Measurements from ENCODE around the gene GNRHR.
"Not testable (repeated sequence)": the region's sequence is repeated elsewhere in the genome, so short reads cannot be mapped to it uniquely, and the experiment has no call there.

GNRHR gene

DNA sequence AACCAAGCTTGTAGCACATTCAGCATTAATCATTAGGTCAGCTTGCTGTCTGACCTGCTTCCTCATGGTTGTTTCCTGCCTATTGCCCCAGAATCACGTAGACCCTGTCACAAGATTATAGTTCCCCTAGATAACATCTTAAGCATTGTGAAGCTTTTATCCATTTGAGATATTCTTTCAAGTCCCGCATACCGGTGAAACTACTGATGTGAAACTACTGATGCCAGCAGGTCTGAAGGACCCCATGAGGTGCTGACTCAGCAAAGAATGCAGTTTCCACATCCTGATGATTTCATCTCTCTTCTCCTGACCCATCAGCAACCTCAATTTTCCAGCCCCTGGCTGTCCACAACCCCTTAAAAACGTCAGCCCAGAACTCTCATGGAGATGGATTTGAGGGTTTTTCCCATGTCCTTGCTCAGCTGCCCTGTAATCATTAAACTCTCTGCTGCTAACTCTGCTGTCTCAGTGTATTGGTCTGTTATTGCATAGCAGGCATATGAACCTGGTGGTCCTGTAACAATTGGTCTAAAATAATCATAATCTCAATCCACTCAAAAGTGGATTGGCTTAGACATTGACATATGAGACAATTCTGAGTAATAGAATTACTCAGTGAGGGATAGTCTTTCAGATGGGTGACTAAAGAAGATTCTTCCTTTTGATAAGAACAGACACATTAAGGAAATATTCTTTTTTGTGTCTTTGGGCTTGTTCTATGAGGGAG lies 26.9 kb downstream of the GNRHR start:
- no peak for DNase-seq

DNA sequence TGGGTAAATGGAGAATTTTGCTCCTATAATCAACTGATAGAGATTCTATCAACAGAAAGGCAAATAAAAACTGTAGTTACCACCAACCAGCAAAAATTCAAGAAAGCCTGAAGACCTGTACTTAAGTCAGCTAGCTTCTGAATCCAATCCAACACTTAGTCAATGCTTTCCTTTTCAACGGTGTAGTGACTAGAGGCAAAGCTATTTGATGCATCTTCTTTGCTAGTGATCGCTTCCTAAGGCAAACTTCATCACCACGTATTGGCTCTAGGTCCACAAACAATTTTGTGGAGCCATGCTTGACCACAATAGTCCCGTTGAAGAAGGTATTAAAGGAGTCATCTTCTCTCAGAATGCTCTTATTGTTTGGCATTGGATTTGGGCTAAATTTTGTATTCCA lies 28.2 kb downstream of the GNRHR start:
- DNase-seq, result no peak

DNA sequence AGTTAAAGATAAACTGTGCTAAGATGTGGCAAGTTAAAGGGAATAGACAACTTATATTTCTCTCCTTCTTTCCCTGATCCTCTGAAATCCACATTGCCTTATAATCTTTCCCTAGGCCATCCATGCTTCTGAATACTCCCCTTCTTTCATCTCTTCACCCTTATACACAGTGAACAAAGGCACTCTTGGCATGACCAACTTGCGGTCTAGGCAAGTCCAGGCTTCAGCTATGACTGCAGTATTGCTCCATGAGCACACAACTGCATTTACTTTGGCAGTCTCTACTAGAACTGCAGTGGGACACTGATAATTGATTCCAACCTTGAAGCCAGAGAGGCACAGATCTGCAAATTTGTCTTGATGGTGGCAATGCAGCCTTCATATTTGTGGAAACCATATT lies 29.1 kb downstream of the GNRHR start:
- no peak for DNase-seq

DNA sequence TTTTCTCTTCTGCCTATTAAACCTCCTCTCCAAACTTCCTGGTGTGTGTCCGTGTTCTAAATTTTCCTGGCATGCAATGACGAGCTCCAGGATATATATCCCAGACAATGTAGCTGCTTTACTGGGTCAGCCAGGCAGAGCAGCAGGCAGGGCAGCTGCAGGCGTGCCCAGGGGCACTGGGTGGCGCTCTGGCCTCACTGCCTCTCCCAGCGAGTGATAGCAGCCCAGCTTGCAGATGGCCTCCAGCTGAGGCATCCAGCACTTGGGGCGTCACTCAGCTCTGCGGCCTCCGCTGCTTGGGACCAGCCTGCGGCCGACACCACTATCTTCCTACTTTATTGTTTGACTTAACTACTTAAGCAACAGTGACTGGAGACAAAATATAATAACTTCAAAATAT lies 30.2 kb downstream of the GNRHR start:
- DNase-seq, result no peak

DNA sequence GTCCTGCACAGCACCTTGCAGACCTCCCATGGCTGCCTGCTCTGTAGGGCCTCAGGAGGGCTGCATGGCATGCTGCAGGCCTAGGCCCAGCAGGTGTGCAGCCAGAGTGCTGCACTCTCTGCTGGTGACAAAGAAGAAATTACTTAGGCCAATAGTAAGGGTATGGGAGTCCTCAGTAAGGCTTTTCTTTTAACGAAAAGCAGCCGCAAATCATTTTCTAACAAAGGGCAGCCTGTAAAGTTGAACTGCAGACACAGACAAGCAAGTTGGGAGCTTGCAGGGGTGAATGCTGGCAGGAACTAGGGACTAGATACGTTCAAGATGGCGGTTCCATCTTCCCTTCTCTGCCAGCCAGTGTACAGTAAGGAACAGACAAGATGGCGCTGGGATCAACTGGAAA lies 30.8 kb downstream of the GNRHR start:
- no peak for DNase-seq

DNA sequence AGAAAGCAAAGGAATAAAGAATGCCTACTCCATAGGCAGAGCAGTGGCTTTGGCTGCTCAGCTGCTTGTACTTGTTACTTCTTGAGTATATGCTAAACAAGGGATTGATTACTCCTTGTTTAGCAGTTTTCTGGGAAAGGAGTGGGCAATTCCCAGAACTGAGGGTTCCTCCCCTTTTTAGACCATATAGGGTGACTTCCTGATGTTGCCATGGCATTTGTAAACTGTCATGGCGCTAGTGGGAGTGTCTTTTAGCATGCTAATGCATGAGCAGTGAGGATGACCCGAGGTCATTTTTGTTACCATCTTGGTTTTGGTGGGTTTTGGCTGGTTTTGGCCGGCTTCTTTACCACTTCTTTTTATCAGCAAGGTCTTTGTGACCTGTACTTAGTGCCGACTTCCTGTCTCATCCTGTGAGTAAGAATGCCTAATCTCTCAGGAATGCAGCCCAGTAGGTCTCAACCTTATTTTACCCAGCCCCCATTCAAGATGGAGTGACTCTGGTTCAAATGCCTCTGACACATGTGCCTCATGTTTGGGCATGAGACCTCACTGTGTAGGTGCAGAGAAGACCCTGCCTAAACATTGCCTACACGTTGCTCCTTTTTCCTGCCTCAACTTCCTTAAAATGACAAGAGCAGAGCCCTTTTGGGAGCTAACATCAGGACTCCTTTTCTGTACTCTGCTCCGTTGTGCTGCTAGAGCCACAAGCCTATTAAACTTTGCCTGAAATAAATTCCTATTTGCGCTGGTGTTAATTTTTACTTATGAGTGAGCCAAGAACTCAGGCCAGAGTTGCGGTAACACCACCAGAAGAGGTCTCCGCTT lies 32.2 kb downstream of the GNRHR start:
- no peak for DNase-seq

DNA sequence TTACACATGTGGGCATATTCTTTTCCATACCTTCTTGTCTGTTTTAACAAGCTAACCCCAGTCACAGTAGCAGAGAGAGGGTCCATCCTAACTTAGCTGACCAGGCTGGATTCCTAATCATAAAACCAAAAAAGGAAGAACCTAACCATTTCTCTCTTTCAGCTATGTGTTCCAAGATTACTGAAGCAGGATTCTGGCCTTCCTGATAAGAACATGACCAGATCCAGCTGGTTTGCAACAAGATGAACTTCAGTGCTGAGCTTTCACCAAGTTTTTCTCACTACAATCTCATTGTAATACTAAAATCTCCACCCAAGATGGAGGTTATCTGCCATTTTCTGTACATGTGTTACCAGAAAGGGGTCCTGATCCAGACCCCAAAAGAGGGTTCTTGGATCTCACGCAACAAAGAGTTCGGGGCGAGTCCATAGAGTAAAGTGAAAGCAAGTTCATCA lies 32.8 kb downstream of the GNRHR start:
- DNase-seq, result no peak

DNA sequence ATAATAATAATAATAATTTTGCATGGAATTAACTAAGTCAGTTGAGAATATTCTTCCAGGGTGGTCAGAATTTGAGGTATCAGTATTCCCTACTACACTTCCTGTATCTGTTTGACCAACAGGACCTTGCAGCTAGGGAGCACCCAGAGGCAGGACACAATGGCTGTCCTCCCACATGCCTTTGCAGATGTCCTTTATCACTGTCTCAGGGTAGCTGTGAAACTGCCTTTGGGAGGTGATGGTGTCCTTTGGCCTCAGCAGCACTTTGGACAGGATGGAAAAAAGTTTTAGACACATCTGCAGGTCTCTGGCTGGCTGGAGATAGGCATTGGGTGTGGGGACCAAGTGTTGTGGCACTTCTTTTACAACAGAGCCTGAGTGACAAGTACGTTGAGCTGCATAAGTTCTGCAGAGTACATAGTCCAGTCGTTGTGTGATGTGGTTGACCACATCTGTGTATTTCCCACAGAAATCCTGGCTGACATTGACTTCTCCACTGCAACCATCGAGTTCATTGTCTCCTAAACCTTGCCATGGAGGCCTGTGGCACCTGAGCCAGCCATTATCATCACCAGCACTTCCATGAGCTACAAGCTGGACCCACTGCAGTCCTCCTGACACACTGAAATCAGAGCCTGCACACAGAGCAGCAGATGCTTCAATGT lies 34.1 kb downstream of the GNRHR start:
- DNase-seq, result no peak

DNA sequence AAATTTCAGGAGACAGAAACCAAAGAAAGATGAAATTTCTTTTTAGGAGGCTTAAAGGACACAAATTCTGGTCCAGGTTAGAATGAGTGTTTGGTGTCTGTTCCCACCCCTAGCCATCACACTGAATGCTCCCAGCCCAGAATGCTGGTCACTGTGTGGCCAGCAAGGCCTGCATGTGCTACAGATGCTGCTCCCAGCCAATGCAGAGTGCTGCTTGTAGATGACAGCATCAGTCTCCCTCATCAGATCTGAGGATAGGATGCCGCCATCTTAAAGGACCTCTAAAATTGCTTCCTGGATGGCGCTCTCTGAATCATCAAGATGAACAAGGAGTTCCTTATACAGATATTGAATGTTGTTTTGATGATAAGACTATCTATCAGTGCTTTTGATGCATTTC lies 35.3 kb downstream of the GNRHR start:
- DNase-seq, result no peak

DNA sequence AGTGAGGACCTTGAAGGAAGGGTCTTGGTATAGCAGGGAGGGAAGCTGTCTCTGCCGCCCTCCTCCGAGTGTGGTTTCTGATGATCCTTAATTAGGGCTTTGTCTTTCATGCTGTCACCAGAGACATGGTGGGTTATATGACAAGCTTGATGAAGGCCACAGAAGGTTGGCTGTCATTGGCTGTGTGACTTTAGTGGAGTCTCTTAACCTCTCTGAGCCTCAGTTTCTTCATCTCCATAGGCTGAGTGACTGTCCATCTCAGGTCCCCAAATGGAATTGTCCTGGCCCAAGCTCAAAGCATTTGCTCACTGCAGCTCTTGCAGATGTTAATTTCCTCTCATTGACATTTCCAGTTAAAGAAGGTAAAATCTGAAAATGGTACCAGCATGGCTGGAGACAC lies 36.6 kb downstream of the GNRHR start:
- DNase-seq, result no peak

DNA sequence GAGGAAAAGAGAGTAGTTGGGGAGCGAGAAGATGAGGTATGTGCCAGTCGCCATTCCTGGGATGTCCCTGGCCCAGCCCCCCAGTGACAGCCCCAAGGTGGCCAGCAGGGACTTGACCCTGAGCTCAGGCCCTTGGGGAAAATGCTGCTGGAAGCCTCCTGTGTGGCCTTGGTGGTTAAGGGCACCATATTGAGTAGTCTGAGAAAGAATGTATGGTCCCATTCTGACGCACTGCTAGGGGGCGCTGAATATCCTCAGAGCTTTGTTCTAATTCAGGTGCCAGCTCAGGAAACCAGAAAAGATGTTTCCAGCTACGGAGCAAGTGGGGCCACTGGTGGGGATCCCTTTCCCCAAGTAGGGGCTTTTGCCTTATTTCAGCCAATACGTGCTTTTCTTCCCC lies 39.2 kb downstream of the GNRHR start:
- no peak for DNase-seq

DNA sequence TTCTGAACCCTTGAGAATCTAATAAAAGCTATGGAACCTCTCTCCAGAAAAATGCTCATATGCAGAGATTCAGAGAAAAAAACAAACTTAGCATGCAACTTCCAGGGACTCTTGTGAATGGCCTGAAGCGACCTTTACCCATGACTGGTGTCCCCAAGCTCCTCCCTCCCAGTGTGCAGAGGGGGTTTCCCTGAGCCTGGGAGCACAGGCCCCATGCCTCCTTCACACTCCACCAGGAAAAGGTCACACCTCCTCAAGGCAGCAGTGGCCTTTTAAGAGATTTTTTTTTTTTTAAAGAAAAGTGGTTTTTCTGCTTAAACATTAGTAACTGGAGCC lies 40.0 kb downstream of the GNRHR start:
- no peak for DNase-seq

DNA sequence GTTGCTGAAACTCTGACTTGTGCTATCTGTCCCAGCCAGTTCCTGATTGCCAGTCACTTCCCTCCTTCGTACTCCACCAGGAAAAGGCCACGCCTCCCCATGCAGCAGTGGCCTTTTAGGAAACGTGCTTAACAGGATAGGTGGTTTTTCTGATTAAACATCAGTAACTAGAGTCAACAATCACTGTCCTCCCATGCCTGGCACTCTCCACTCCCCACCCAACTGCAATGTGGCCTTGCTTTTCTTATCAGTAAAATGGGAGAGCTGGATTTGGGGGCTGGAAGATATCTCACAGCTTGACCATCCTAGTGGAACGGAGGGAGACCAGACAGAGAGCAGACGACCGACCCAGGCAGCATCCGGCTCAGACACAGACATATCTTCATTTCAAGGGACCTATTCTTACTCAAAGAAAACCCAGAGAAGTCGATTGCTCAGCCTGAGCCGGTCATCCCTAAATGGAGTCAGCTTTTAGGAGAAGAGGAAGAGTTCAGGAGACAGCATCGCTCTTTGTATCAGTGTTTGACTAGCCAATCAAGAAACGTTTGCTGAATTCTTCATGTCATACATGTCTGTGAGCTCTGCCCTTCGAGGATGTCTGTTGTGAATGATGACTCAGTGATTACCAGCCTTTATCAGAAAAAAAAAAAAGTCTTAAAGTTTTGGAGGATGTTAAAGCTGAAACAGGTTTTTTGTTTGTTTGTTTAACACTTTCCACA lies 40.5 kb downstream of the GNRHR start:
- DNase-seq, result no peak

DNA sequence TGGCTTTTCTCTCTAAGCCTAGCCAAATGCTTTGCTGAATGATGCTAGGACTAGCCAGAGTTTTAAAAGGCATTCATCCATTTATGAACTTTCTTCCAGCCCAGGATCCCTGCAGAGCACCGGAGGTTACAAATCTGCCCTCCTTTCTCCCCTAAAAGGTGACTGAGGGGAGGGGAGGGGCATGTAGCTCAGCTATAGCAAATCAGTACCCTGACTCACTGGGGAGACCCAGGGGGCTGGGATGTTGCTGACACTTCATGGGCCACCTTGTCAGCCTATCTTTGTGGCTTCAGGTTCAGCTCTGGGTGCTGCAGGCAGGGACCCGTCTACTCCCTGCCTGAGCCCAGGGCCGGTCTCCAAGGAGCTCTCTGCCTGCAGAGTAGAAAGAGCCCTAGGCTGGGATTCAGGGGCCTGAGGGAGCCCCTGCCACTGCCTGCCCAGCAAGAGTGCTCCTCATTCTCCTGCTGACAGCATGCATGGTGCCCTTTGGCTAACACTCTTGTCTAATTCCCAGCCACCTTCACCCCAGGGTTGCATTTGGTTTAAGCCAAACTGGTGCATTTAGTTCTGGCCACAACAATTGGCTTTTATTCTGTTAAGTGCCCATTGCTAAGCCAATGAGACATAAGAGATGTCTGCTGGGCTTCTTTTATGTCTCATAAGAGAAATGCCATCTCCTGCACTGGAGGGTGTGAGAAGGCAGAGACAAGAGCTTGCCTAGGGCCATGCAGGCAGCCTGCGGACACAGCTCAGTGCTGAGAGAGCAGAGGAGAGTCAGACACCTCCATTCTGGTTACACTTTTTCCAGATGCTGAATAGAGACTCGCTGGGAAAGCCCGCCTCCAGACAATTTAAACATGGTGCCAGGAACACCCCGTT lies 41.3 kb downstream of the GNRHR start:
- DNase-seq, result no peak

DNA sequence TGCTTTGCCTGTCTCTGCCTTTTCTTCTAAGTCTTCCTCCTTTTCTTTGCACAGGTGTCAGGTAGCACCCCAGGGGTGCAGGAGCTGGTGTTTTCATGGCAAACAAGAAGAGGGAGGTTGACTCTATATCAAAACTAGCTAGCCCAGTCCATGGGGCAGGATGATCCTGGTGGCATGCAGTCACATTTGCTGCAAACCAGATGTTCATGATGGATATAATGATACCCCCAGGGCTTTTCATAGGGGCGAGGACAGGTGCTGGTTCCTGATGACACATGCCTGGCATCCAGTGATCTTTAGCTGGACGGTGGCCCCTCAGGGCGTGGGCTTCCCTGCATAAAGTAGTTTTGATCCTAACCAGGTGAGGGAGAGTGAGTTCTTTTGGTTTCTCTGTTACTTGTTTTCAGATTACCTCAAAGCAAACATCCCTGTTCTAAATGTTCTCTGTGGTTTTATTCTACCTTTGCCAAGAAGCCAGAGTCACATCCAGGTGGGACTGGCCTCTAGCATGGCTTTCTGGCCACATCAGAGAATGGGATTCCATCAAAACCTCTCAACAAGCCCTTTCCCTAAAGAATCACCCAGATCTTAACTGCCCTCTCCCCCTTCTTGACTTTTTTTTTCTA lies 42.1 kb downstream of the GNRHR start:
- no peak for DNase-seq

DNA sequence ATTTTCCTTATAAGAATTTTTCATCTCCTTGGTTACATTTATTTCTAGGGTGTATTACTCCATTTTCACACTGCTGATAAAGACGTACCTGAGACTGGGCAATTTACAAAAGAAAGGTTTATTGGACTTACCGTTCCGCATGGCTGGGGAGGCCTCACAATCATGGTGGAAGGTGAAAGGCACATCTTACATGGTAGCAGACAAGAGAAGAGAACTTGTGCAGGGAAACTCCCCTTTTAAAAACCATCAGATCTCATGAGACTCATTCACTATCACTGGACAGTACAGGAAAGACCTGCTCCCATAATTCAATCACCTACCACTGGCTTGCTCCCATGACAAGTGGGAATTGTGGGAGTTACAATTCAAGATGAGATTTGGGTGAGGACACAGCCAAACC lies 47.5 kb downstream of the GNRHR start:
- DNase-seq, result not testable (repeated sequence)

DNA sequence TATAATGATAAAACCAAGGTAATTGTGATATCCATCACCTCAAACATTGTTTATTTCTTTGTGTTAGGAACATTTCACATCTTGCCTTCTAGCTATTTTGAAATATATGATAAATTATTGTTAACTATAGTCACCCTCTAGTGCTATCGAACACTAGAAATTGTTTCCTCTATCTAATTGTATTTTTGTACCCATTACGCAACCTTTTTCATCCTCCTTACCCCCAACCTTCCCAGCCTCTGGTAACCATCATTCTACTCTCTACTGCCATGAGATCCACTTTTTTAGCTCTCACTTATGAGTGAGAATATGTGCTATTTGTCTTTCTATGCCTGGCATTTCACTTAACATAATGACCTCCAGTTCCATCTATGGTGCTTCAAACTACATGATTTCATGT lies 49.3 kb downstream of the GNRHR start:
- no peak for DNase-seq

DNA sequence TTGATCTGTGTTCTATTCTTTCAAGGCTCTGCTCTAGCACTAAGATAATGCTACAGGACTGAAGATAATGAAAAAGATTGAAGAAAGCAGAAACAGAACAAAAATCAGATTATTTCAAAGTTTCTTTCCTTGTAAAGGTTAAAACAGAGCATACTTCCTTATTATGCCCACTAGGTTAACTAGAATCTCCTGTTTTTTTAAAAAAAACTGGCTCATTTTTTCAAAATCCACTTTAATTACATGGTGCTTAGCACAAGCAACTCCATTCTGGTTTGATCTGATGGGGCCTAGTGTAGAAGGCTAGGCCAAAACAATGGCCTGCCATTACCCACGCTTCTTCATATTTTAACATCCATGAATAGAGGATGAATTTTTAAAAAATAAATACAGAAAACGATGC lies 52.0 kb downstream of the GNRHR start:
- no peak for DNase-seq

DNA sequence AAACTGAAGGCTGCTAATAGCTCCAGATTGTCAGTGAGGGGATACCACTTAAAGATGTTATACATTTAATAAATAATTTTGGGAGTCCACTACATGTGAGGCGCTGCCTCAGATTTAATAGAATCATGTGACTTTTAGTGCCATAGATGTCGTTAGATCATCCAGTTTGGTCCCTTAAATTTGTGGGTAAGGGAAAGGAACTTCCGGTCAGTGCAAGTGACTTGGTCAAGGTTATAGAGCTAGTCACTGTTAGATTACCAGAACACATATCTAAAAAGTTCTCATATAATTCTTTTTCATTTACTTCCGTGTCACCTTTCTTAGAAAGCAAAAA lies 52.7 kb downstream of the GNRHR start:
- no peak for DNase-seq

DNA sequence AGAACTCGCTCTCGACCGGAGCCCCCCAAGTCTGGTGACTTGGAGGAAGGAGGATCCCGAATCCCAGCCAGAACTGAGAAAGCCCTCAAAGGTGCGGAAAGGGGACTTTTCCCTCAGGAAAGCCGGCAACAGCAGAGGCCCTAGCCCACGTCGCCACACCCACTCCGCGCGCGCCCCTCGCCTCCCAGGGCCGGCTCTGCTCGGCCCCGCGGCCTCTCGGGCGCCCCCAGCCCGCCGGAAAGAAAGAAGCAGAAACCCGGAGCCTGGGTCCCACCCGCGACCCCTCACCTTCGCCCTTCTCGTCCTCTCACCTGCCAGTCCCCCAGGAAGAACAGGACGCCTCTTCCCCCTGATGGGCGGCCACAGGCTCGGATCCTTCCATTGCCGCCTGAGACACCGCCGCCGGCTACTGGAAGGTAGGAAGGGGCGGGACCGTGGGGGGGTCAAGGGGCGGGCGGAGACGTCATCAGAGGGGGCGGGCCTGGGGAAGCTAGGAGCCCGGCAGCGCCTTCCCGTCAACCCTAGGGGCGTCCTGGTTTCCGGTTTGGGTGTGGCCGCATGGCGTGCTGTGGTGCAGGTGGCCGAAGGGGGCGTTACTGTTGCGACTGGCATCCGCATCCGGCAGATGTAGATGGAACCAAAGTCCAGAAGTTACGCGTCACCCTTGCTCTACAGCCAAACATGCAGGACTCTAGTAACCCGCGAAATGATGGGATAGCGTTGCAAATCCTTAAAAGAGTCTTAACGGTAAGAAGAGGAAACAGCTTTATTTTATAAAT lies 53.3 kb downstream of the GNRHR start, which contains the start of gene UBA6:
UBA6 (minus strand) TSS at position 418 of the 779 bp plus-strand sequence; CDS start at position 382, 36 bp downstream.
- peak; percentile 94 for DNase-seq
